Right ventricle myocardium superior (tissue), 1 donor: ENCODE results near the gene KIF22. TPM values are rescaled to one million over a fixed set of nuclear protein-coding genes. Genes with fewer than 3 reads are reported as not detected.
"Not testable (repeated sequence)": the region's sequence is repeated elsewhere in the genome, so short reads cannot be mapped to it uniquely, and the experiment has no call there.

ENCODE experiments used
- ATAC-seq: fragments of 200-7000 bp; cut with Tn5 transposase; one replicate; pipeline ENCODE4 v1.9.1; 2020; ENCODE audit warnings: mild to moderate bottlenecking; ENCODE audit not compliant: poor library complexity
- DNase-seq: peaks from one replicate; pipeline ENCODE4 v3.0.0-alpha.2; 2020
- intact Hi-C: fragments of 100-400 bp; cut with DNase I; formaldehyde crosslinking; loops from one replicate; pipeline ENCODE4 v1.11.2; 2022
- total RNA-seq: library from RNA; stranded (reverse); fragmentation: NEBNext Ultra II Directional; extraction: Animal tissue kit (Norgen Biotek cat#: 25700); gene quantifications from one replicate; pipeline ENCODE4 v1.2.1, GENCODE V29; 2021
- donor health status: DM: no; HTN: yes; CAD: no; lungs with severe emphysema.

Gene KIF22
- total RNA-seq, 1 donor from 2014 or later: 59.8 TPM

DNA sequence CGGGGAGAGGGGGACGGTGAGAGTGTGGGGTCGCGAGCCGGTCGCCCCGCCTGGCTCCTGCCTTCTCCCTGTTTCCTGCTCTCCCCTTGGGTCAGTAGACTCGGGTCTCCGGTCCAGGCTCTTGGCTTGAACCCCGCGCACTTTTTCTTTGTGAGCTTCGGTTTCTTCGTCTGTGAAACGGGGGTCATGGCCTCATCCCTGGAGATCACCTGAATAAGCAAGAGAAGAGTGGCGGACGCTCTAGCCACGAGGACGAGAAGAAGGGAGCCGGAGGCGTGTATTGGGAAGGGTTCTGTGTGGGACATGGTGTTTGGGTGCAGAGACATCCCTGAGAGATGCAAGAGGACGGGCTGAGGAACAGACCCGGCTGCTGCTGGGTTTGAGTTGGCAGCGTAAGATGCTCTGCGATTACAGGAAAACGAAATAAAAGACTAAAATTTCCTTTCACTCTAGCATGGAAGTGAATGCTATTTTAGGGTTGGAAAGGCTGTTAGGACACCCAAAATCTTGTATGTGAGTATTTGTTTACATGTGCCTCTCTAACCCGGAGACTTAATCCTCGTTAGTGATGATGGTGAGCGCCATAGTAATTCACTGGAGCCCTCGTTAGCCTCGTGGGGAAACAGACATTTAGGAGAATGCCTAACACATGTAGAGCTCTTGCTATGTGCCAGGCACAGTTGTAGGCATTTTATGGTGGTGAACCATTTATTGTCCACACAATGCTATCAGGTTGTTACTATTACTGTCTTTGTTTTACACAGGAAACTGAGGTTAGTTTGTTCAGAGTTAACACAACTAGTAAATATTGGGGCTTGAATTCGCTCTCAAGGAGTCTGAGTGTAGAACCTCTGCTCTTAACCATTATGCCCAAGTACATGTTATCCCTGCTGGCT is 646 bp downstream of the KIF22 start:
- intact Hi-C loops: no loop called here
- DNase-seq (no peak), ATAC-seq (no peak)

DNA sequence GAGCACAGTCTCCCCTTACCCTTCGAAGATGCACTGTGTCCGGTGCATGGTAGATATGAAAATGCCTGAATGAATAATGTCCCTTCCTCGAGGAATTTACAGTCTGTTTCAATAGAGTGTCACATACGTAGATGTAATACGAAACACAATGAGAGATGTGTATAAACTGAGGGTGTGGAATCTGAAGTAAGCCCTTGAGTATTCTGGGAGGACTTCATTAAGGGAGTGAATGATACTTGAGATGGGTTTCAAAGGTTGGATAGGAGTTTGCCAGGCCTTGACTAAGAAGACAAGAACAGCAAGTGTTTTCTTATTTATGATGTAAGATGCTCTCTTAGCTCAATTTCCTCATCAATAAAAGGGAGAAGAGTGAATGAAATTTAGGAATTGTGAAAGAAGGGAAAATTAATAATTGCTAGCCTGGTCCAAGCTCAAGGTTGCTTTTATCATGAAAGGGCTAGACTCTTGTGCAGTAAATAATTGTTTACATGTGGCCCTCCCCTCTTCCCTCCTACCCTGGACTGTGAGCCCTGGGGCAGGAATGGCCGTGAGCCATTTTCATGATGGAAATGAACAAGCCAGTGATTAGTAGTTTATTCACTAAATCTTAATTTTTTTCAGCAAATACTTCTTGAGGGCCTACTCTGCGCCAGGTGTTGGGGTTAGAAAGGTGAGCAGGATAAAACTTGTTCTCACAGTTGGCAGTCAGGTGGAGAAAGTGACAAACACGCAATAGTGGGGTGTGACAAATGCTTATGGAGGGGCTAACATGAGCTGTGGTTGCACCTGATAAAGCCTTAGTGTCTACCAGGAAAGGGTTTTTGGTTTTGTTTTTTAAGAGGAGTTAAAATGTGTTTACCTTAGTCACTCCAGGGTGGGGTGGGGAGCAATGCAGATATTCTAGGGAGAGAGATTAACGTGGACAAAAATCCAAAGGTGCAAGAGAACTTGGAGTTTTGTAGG is 1.6 kb downstream of the KIF22 start:
- intact Hi-C loops: no loop called here
- ATAC-seq (no peak), DNase-seq (no peak)

DNA sequence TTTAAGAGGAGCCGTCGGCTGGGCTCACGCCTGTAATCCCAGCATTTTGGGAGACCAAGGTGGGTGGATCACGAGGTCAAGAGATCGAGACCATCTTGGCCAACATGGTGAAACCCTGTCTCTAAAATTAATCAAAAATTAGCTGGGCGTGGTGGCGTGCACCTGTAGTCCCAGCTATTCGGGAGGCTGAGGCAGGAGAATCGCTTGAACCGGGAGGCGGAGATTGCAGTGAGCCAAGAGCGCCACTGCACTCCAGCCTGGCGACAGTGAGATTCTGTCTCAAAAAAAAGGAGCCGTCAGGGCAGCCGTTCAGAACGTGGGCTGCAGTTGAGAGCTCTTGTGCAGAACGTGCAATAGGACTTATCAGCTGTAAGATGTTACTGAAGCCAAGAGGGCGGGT is 2.6 kb downstream of the KIF22 start:
- intact Hi-C loops, ATAC-seq, DNase-seq: not testable (repeated sequence)

GRCh38 chr16:29794231-29794710 is 3.7 kb downstream of the KIF22 start:
- intact Hi-C loops: no loop called here
- DNase-seq (no peak), ATAC-seq (no peak)

- DNase-seq: no peak
- intact Hi-C loops: loop anchor here (10.0 kb wide), 1 partner anchor 1122 kb away; the partner anchor contains the start of gene FBXL19
- no peak for ATAC-seq
Measured at GRCh38 chr16:29802416-29802935, 11.9 kb downstream of the KIF22 start.

DNA sequence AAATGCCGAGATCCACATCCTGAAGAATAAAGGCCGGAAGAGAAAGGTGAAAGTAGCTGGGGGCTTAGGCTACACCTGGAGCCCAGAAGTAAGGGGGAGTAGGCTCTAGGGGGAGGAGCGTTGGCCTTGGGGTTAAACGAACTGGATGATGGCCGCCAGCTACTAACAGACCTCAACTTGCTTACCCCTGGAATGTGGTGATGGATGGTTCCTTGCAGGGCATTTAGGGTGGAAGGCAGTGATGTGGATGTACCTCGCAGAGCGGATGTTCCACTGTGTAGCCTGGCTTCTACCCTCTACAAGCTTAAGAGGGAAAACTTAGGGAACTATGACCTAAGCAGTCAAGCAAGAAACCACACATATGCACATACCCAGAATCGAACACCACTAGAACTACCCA is 13.5 kb downstream of the KIF22 start:
- no peak for DNase-seq
- no peak for ATAC-seq
- intact Hi-C loops: loop anchor here (10.0 kb wide), 1 partner anchor 1121 kb away; the partner anchor contains the start of gene FBXL19

GRCh38 chr16:29804455-29805231 is 14.1 kb downstream of the KIF22 start:
- ATAC-seq (peak; percentile 58), DNase-seq (peak; percentile 80)
- intact Hi-C loops: loop anchor here (10.0 kb wide), 1 partner anchor 1120 kb away; the partner anchor contains the start of gene FBXL19

DNA sequence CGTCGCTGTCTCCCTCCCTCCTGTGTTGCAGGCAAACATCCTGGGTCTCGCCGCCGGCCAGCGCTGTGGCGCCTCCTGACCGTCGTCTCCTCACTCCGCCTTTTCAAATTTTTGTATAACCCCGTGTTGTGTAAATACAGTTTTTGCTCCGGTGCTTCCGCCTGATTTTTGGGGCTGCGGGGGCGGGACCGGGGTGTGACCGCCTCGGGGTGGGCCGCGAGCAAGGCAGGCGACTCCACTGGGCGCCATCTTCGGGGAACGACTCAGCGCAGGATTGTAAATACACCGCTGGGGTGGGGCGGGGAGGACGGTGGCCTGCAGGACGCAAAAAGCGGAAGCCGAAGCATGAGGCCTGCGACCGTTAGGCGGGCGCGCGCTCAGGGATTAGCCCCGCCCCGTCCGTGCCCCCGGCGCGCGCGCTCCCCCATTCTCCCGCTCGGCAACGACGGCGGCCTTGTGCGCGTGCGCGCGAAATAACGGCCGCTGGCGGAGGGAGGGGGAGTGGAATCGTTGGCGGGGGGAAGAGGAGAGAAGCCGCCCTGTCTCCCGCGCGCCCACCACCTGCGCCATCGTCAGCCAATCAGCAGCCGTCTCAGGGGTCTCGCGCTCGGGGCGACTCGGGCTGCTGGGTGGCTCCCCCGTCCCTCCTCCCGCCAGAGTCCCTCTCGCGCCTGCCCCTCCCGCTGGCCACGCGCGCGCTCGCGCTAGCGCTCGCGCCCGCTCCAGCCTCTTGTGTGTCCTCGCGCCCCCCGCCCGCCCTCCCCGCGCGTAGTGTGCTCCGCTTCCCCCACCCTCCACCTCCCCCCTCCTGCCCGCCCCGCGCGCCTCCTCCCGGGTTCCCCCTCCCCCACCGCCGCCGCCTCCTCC is 14.9 kb downstream of the KIF22 start:
- ATAC-seq: peak; percentile 90
- intact Hi-C loops: loop anchor here (10.0 kb wide), 1 partner anchor 1119 kb away; the partner anchor contains the start of gene FBXL19

DNA sequence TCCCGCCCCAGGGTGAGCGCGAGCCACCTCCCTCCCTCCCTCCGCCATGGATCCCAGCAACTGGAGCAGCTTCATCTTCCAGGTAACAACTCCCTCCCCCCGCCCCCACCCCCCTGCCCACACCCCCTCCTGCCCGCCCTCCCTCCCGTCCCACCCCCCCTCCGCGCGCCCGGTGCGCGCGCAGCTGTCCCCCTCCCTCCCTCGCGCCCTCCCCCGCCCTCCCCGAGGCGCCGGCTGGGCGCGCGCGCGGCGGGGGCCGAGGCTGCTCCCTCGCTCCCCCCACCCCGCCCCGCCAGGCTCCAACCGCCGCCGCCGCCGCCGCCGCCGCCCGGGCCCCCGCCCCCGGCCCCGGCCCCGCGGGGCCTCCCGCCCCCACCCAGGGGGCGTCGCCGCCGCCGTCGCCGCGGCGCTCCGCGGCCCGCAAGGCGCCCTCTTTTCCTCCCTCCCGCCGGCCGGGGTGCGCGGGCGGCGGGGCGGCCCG is 15.6 kb downstream of the KIF22 start, which contains the start of gene MAZ:
Gene MAZ, plus strand, starts transcription at position 431 of the 481 bp plus-strand sequence. CDS start 173 bp downstream, outside the sequence.
- ATAC-seq (no peak), DNase-seq (no peak)
- intact Hi-C loops: loop anchor here (10.0 kb wide), 1 partner anchor 1119 kb away; the partner anchor contains the start of gene FBXL19

More for the DNA sequence above, 14.9 kb downstream of the KIF22 start:
- DNase-seq: peak; percentile 99

GRCh38 chr16:29806641-29807425 is 16.3 kb downstream of the KIF22 start:
- DNase-seq: peak; percentile 71
- no peak for ATAC-seq
- intact Hi-C loops: loop anchor here (10.0 kb wide), 1 partner anchor 1118 kb away; the partner anchor contains the start of gene FBXL19

GRCh38 chr16:29807426-29808218 is 17.1 kb downstream of the KIF22 start:
- intact Hi-C loops: loop anchor here (10.0 kb wide), 1 partner anchor 1117 kb away; the partner anchor contains the start of gene FBXL19

GRCh38 chr16:29808219-29808900 is 17.8 kb downstream of the KIF22 start:
- ATAC-seq (no peak), DNase-seq (no peak)
- intact Hi-C loops: loop anchor here (10.0 kb wide), 1 partner anchor 1116 kb away; the partner anchor contains the start of gene FBXL19

More at GRCh38 chr16:29807426-29808218, 17.1 kb downstream of the KIF22 start:
- DNase-seq: peak; percentile 93
- ATAC-seq: peak; percentile 9

DNA sequence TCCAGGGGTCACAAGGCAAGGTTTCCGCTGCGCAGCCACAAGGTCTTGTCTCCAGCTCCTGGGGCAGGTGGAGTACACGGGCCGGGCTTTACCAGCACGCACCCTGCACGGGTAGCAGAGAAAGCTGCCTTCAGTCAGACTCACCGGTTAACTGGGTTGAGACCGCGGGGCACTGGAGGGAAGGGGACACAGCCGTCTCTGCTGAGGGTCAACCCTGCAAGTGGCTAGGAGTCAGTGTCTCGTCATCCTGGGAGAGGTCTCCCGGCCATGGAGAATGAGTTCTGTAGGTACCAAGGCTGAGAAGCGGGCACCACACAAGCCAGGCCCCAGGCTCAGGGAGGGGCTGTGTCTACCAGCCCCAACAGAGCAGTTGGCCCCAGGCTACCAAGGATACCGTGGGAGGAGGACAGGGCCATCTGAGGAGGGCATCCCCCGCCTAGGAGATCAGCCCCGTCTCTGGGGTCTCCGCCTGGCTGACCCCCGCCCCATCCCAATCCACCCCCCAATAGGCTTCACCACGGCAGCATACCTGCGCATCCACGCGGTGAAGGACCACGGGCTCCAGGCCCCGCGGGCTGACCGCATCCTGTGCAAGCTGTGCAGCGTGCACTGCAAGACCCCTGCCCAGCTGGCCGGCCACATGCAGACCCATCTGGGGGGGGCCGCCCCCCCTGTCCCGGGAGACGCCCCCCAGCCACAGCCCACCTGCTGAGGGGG is 18.6 kb downstream of the KIF22 start:
- DNase-seq (no peak), ATAC-seq (no peak)
- intact Hi-C loops: loop anchor here (10.0 kb wide), 1 partner anchor 1116 kb away; the partner anchor contains the start of gene FBXL19
